ENCODE results near the gene CA11. TPM values are rescaled to one million over a fixed set of nuclear protein-coding genes. Genes with fewer than 3 reads are reported as not detected.

CA11 gene
- total and polyA plus RNA-seq, 2 donors from 2014 or later: 11.6 to 42.3 TPM

DNA sequence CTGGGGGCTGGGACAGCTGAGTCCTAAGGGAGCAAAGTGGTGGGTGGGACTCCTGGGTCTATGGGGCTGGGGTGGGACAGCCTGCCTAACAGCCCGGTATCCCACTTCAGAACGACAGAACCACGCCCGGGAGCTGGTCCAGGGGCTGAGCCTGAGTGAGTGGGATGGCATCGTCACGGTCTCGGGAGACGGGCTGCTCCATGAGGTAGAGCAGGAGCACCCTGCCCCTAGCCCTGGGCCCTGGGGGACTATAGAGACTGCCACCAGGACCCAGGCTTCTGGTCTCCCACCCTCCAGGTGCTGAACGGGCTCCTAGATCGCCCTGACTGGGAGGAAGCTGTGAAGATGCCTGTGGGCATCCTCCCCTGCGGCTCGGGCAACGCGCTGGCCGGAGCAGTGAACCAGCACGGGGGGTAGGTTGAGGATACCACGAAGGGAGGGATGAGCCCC, 18.1 kb downstream of the CA11 start:
- Histone ChIP-seq H3K9me3 (ENCODE audit: control insufficient read depth in 2 of 3, insufficient read depth in 1 of 3, low read length in 3 of 3) (no peaks in the 10 kb centered on the region), H3K27me3 (ENCODE audit: control insufficient read depth, insufficient read depth, low read length) (no peaks in the 10 kb centered on the region), H3K4me3 (ENCODE audit: low read length in 3 of 3) (no peak overlapping the region), H3K4me1 (ENCODE audit: control insufficient read depth in 2 of 3, insufficient read depth in 2 of 3, low read depth in 1 of 3, low read length in 3 of 3) (peaks cover 3 to 25% (median 14%) of the 10 kb centered on the region in 3 donors), H3K27ac (ENCODE audit: low read depth in 2 of 2, low read length in 2 of 2) (no peak overlapping the region), H3K9ac (ENCODE audit: low read length in 3 of 3) (no peak overlapping the region), H3K36me3 (ENCODE audit: control insufficient read depth in 2 of 3, insufficient read depth in 3 of 3, low read length in 3 of 3) (peaks cover 0 to 6% (median 3%) of the 10 kb centered on the region in 3 donors)
- intact Hi-C loops (cut with DNase I): no loop called here
- FAIRE-seq (no peak), DNase-seq (peak in 2 of 5 donors; percentile 51 to 77)
- TF ChIP-seq, protein P1, sequence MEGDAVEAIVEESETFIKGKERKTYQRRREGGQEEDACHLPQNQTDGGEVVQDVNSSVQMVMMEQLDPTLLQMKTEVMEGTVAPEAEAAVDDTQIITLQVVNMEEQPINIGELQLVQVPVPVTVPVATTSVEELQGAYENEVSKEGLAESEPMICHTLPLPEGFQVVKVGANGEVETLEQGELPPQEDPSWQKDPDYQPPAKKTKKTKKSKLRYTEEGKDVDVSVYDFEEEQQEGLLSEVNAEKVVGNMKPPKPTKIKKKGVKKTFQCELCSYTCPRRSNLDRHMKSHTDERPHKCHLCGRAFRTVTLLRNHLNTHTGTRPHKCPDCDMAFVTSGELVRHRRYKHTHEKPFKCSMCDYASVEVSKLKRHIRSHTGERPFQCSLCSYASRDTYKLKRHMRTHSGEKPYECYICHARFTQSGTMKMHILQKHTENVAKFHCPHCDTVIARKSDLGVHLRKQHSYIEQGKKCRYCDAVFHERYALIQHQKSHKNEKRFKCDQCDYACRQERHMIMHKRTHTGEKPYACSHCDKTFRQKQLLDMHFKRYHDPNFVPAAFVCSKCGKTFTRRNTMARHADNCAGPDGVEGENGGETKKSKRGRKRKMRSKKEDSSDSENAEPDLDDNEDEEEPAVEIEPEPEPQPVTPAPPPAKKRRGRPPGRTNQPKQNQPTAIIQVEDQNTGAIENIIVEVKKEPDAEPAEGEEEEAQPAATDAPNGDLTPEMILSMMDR (IDR thresholded peaks at IDR 0.05; ENCODE audit: borderline replicate concordance, extremely low read depth, insufficient read depth): no peak

DNA sequence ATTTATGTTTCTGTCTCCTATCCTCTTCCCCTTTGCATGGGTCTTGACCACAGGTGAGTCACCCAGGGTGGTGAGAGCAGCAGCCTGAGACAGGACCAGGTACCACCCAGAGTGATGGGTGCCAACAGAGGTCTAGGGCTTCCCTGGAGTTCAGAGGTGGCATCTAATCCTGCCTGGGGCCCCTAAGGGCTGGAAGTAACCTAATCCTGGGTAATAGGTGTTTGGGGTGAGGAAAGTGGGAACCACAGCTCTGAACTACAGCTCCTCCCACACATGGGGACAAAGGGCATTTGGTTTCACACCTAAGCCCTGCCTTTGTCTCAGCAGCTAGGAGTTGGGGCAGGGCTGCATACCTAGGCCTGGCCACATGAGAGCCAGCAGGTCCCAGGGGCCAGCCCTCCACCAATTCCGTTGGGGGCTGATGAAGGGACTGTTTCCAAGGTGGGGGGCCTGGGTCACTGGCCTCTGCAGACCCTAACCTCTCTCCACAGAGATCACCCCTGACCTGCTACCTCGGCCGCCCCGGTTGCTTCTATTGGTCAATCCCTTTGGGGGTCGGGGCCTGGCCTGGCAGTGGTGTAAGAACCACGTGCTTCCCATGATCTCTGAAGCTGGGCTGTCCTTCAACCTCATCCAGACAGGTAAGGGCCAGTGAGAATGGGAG, 18.7 kb downstream of the CA11 start:
- Histone ChIP-seq H3K4me1 (ENCODE audit: control insufficient read depth in 2 of 3, insufficient read depth in 2 of 3, low read depth in 1 of 3, low read length in 3 of 3) (peaks cover 3 to 21% (median 10%) of the 10 kb centered on the region in 3 donors), H3K27me3 (ENCODE audit: control insufficient read depth, insufficient read depth, low read length) (no peaks in the 10 kb centered on the region), H3K9ac (ENCODE audit: low read length in 3 of 3) (no peak overlapping the region), H3K27ac (ENCODE audit: low read depth in 2 of 2, low read length in 2 of 2) (peak overlapping the region in 1 of 2 donors; percentile 4), H3K36me3 (ENCODE audit: control insufficient read depth in 2 of 3, insufficient read depth in 3 of 3, low read length in 3 of 3) (peaks cover 0 to 9% (median 3%) of the 10 kb centered on the region in 3 donors), H3K4me3 (ENCODE audit: low read length in 3 of 3) (no peak overlapping the region), H3K9me3 (ENCODE audit: control insufficient read depth in 2 of 3, insufficient read depth in 1 of 3, low read length in 3 of 3) (no peaks in the 10 kb centered on the region)
- intact Hi-C loops (cut with DNase I): no loop called here
- TF ChIP-seq, protein P1 (IDR thresholded peaks at IDR 0.05; ENCODE audit: borderline replicate concordance, extremely low read depth, insufficient read depth): no peak
- FAIRE-seq (no peak), DNase-seq (peak in 2 of 5 donors; percentile 60 to 79)

DNA sequence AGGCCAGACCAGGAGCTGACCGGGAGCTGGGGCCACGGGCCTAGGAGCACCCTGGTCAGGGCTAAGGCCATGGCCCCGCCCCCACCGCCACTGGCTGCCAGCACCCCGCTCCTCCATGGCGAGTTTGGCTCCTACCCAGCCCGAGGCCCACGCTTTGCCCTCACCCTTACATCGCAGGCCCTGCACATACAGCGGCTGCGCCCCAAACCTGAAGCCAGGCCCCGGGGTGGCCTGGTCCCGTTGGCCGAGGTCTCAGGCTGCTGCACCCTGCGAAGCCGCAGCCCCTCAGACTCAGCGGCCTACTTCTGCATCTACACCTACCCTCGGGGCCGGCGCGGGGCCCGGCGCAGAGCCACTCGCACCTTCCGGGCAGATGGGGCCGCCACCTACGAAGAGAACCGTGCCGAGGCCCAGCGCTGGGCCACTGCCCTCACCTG, 20.1 kb downstream of the CA11 start:
- DNase-seq (peak in 2 of 5 donors; percentile 71 to 75), FAIRE-seq (no peak)
- TF ChIP-seq, protein P1 (IDR thresholded peaks at IDR 0.05; ENCODE audit: borderline replicate concordance, extremely low read depth, insufficient read depth): no peak
- peaks cover 3 to 17% (median 10%) of the 10 kb centered on the region in 3 donors for H3K4me1 ChIP-seq (ENCODE audit: control insufficient read depth in 2 of 3, insufficient read depth in 2 of 3, low read depth in 1 of 3, low read length in 3 of 3)
- intact Hi-C loops (cut with DNase I): no loop called here
- no peaks in the 10 kb centered on the region for H3K27me3 ChIP-seq (ENCODE audit: control insufficient read depth, insufficient read depth, low read length)
- no peak overlapping the region for H3K27ac ChIP-seq (ENCODE audit: low read depth in 2 of 2, low read length in 2 of 2)
- no peak overlapping the region for H3K9ac ChIP-seq (ENCODE audit: low read length in 3 of 3)
- peaks cover 0 to 4% (median 0%) of the 10 kb centered on the region in 3 donors for H3K36me3 ChIP-seq (ENCODE audit: control insufficient read depth in 2 of 3, insufficient read depth in 3 of 3, low read length in 3 of 3)
- peak overlapping the region in 1 of 3 donors; percentile 78 for H3K4me3 ChIP-seq (ENCODE audit: low read length in 3 of 3)
- H3K9me3 ChIP-seq (ENCODE audit: control insufficient read depth in 2 of 3, insufficient read depth in 1 of 3, low read length in 3 of 3): no peaks in the 10 kb centered on the region
